ENCODE results near the gene VSIG2. TPM values are rescaled to one million over a fixed set of nuclear protein-coding genes. Genes with fewer than 3 reads are reported as not detected.

VSIG2 gene
- total RNA-seq, 1 donor from 2014 or later = 0.25 TPM

DNA sequence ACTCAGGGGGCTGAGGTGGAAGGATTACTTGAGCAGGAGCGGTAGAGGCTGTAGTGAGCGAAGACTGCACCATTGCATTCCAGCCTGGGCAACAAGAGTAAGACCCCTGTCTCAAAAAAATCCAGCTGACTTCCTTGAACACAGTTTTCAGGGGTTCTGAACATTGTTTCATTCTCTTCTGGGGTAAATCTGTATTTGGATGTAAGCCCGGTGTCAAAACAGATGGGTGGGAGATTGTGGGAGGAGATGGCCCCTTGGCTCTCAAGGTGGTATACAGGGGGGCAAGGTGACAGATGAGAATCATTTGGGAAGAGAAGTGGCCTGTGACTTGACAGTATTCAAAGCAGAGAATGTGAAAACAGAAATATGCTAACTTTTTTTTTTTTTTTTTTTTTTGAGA is 5.3 kb upstream of the VSIG2 start:
- Mint-ChIP-seq H3K27ac (no peak overlapping the region), H3K36me3 (no peaks in the 10 kb centered on the region), H3K9me3 (no peaks in the 10 kb centered on the region), H3K27me3 (ENCODE audit: low read depth) (peaks cover 94% of the 10 kb centered on the region), H3K4me3 (no peak overlapping the region), H3K4me1 (peaks cover 19% of the 10 kb centered on the region)
- no peak for DNase-seq (ENCODE audit: low spot score in 2 of 2, unreplicated experiment in 2 of 2)
- TF ChIP-seq, protein P1, sequence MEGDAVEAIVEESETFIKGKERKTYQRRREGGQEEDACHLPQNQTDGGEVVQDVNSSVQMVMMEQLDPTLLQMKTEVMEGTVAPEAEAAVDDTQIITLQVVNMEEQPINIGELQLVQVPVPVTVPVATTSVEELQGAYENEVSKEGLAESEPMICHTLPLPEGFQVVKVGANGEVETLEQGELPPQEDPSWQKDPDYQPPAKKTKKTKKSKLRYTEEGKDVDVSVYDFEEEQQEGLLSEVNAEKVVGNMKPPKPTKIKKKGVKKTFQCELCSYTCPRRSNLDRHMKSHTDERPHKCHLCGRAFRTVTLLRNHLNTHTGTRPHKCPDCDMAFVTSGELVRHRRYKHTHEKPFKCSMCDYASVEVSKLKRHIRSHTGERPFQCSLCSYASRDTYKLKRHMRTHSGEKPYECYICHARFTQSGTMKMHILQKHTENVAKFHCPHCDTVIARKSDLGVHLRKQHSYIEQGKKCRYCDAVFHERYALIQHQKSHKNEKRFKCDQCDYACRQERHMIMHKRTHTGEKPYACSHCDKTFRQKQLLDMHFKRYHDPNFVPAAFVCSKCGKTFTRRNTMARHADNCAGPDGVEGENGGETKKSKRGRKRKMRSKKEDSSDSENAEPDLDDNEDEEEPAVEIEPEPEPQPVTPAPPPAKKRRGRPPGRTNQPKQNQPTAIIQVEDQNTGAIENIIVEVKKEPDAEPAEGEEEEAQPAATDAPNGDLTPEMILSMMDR (IDR thresholded peaks at IDR 0.05; ENCODE audit: unreplicated experiment) = no peak

DNA sequence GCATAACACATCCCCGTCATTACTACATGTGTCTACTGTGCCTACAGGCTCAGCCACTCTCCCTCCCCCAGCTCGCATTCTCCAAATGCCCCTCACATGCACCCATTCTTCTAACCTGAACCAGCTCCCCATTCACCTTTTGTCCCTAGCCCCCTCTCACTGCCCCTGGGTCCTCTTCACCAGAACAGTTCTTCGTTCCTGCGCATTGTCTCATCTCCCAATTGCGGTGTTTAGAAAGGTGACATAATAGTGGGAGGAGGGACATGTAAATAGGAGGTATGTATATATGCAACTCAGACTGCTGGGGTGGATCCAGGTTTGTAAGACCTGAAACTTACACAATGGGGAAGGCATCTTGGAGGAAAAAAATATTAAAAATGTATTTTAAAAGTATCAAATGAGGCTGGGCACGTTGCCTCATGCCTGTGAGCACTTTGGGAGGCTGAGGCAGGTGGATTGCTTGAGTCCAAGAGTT is 4.7 kb upstream of the VSIG2 start:
- H3K27me3 Mint-ChIP-seq (ENCODE audit: low read depth) = peaks cover 95% of the 10 kb centered on the region
- H3K27ac Mint-ChIP-seq = no peak overlapping the region
- H3K36me3 Mint-ChIP-seq = no peaks in the 10 kb centered on the region
- no peak overlapping the region for H3K4me3 Mint-ChIP-seq
- H3K9me3 Mint-ChIP-seq = no peaks in the 10 kb centered on the region
- DNase-seq (ENCODE audit: low spot score in 2 of 2, unreplicated experiment in 2 of 2) = no peak
- peaks cover 19% of the 10 kb centered on the region for H3K4me1 Mint-ChIP-seq
- TF ChIP-seq, protein P1 (IDR thresholded peaks at IDR 0.05; ENCODE audit: unreplicated experiment) = no peak

DNA sequence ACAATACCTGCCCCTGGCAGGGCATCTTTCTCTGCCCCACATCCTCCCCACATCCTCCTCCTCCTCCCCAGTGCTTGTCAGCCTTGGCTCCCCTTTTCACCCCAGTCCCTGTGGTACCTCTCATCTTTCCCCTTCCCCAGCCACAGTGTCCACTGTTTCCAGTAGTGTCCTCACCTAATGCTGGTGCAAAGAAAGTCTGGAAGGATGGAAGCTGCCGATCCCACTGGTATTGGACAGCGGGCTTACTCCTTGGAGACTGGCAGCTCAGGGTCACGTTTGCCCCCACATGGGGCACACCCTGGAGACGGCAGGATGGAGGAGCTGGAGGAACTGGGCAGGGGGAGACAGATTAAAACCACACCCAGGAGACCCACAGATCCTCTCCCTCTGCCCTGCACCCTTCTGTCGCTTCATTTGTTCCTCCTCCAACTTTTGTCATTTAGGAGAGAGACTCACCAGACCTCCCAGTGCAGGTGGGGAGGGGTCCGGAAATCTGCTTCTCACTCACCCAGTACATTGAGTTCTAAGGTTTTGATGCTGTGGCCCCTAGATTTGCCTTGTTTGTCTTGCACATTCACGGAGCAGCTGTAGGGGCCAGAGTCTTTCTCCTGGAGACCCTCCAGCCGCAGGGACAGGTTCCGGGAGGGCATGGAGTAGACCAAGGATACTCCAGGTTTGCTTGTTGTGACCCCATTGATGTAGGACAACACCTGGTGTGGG is 4.1 kb upstream of the VSIG2 start:
- H3K27ac Mint-ChIP-seq = no peak overlapping the region
- DNase-seq (ENCODE audit: low spot score in 2 of 2, unreplicated experiment in 2 of 2) = no peak
- H3K36me3 Mint-ChIP-seq = no peaks in the 10 kb centered on the region
- H3K4me3 Mint-ChIP-seq = no peak overlapping the region
- H3K4me1 Mint-ChIP-seq = peaks cover 19% of the 10 kb centered on the region
- TF ChIP-seq, protein P1 (IDR thresholded peaks at IDR 0.05; ENCODE audit: unreplicated experiment) = no peak
- no peaks in the 10 kb centered on the region for H3K9me3 Mint-ChIP-seq
- peaks cover 93% of the 10 kb centered on the region for H3K27me3 Mint-ChIP-seq (ENCODE audit: low read depth)

DNA sequence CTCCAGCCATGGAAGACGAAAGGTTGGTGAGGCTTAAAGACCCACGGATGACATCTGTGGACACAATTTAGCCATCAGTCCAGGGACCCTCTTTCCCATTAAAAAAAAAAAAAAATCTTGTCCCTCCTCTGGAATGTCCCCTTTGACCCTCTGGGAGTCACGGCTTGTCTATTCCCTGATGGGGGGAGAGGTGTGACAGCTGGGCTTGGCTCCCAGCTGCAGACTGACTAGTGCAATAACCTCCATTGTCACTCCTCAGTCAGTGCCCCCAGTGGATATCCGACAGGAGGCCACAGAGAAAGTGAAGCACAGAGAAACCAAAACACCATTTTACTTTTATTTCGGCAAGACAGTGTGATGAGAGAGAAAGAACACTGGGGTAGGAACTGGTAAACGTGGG is 2.7 kb upstream of the VSIG2 start:
- DNase-seq (ENCODE audit: low spot score in 2 of 2, unreplicated experiment in 2 of 2) = no peak
- TF ChIP-seq, protein P1 (IDR thresholded peaks at IDR 0.05; ENCODE audit: unreplicated experiment) = no peak
- no peak overlapping the region for H3K27ac Mint-ChIP-seq
- no peaks in the 10 kb centered on the region for H3K36me3 Mint-ChIP-seq
- H3K4me1 Mint-ChIP-seq = peaks cover 14% of the 10 kb centered on the region
- H3K4me3 Mint-ChIP-seq = no peak overlapping the region
- H3K9me3 Mint-ChIP-seq = no peaks in the 10 kb centered on the region
- H3K27me3 Mint-ChIP-seq (ENCODE audit: low read depth) = peaks cover 93% of the 10 kb centered on the region

DNA sequence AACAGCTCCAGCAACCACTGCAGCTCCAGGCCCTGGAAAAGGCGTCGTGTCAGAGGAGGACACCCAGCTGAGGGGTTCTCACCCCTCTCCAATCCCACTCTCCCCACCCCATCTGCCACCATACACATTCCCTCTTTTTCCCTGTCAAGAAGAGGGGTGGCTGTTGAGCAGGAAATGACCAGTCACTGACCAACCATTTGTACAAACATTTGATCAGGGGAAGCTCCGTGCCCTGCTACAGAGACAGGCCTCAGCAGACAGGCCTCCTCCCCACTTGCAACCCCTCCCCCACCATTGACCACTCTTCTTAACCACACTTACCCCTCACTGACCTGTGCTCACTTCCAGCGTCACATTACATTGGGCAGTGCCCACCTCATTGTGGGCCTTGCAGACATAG is 2.3 kb upstream of the VSIG2 start:
- Mint-ChIP-seq H3K27me3 (ENCODE audit: low read depth) (peaks cover 93% of the 10 kb centered on the region), H3K9me3 (no peaks in the 10 kb centered on the region), H3K27ac (no peak overlapping the region), H3K36me3 (no peaks in the 10 kb centered on the region), H3K4me1 (peaks cover 14% of the 10 kb centered on the region), H3K4me3 (no peak overlapping the region)
- no peak for DNase-seq (ENCODE audit: low spot score in 2 of 2, unreplicated experiment in 2 of 2)
- TF ChIP-seq, protein P1 (IDR thresholded peaks at IDR 0.05; ENCODE audit: unreplicated experiment) = no peak

Measured in mesothelial cell of epicardium (in vitro differentiated cells).